ENCODE measurements around the gene CENPS. TPM values are rescaled to one million over a fixed set of nuclear protein-coding genes. Genes with fewer than 3 reads are reported as not detected.

CENPS gene
- total and polyA plus RNA-seq, 9 of the 15 experiments (the other 6 are each of a cell fraction or from before 2014, with no cell fraction given), result 10.2 to 36.0 (median 26.0) TPM

GRCh38 chr1:10398734-10399443 is 31.3 kb upstream of the CENPS start, which contains the start of gene PGD (continued):
- TF ChIP-seq TAF7 (tag; IDR thresholded peaks at IDR 0.05) (peak; percentile 83), FOXA3 (CRISPR knock-in tag; conservative IDR thresholded peaks at IDR 0.05 in 1 of 2, IDR thresholded peaks at IDR 0.05 in 1 of 2) (peak in 1 of 2 experiments; percentile 85; a peak in 2 of 4 replicates), TCF7 (IDR thresholded peaks at IDR 0.05; ENCODE audit: borderline replicate concordance) (0 out of 2 replicates have a peak, but pooled peaks have one; percentile 26), ETV1 (tag; conservative IDR thresholded peaks at IDR 0.05; ENCODE audit: low read depth) (peak; percentile 74), ATF7 (IDR thresholded peaks at IDR 0.05) (peak; percentile 94), HEY1 (CRISPR knock-in tag; IDR thresholded peaks at IDR 0.05; ENCODE audit: borderline replicate concordance) (no peak), POLR2G (IDR thresholded peaks at IDR 0.05; ENCODE audit: low read depth, low read length) (peak; percentile 100), GTF3C2 (IDR thresholded peaks at IDR 0.05; ENCODE audit: borderline replicate concordance, extremely low read depth, insufficient read length) (no peak), IRF1 (CRISPR knock-in tag; IDR thresholded peaks at IDR 0.05; ENCODE audit: borderline replicate concordance) (no peak), ELK1 (CRISPR knock-in tag; IDR thresholded peaks at IDR 0.05) (no peak), NFE2L1 (tag; IDR thresholded peaks at IDR 0.05; ENCODE audit: borderline replicate concordance, low read depth) (no peak), ZBTB33 (CRISPR knock-in tag; IDR thresholded peaks at IDR 0.05) (peak; percentile 16; the same call in 1 of the 2 replicates), E4F1 (CRISPR knock-in tag; IDR thresholded peaks at IDR 0.05; ENCODE audit: borderline replicate concordance) (no peak), ZNF75A (CRISPR knock-in tag; IDR thresholded peaks at IDR 0.05) (no peak)

Measured in K562 (cell line).